HEK293T (cell line): ENCODE measurements around the gene HOXA6.

ENCODE experiments used
- CTCF ChIA-PET: fragments of 350-600 bp; formaldehyde crosslinking; extraction: SDS; loops from one replicate; lab custom pipeline; 2021; ENCODE audit warnings: antibody characterized with exemption, inconsistent platforms; lab: Yijun Ruan, JAX
- POLR2A ChIA-PET: fragments of 350-600 bp; formaldehyde crosslinking; extraction: SDS; loops from one replicate; lab custom pipeline; 2020; ENCODE audit warnings: antibody characterized with exemption, inconsistent platforms; lab: Yijun Ruan, JAX
- DNase-seq: peaks from one replicate; pipeline ENCODE4 v3.0.0; 2012; ENCODE audit warnings: mixed read lengths; ENCODE audit errors: extremely low spot score
- ARNT ChIP-seq: fragments of 450-650 bp; IDR thresholded peaks from 2 replicates; pipeline ENCODE4 v1.6.1; 2017; ENCODE audit warnings: mild to moderate bottlenecking
- BHLHE40 ChIP-seq: fragments of 450-650 bp; IDR thresholded peaks from 2 replicates; pipeline ENCODE4 v1.6.1; 2016; ENCODE audit warnings: mild to moderate bottlenecking, moderate library complexity, borderline replicate concordance
- CTBP1 ChIP-seq: fragments of 450-650 bp; IDR thresholded peaks from 2 replicates; pipeline ENCODE4 v1.6.1; 2016; ENCODE audit warnings: borderline replicate concordance
- ELF4 ChIP-seq: fragments of 450-650 bp; IDR thresholded peaks from 2 replicates; pipeline ENCODE4 v1.6.1; 2017; ENCODE audit warnings: antibody characterized with exemption
- FOXA1 ChIP-seq: fragments of 450-650 bp; IDR thresholded peaks from 2 replicates; pipeline ENCODE4 v1.6.1; 2016; ENCODE audit warnings: mild to moderate bottlenecking
- FOXK2 ChIP-seq: fragments of 450-650 bp; IDR thresholded peaks from 2 replicates; pipeline ENCODE4 v1.6.1; 2016; ENCODE audit warnings: mild to moderate bottlenecking
- FOXM1 ChIP-seq: fragments of 450-650 bp; IDR thresholded peaks from 2 replicates; pipeline ENCODE4 v1.6.1; 2017; ENCODE audit warnings: mild to moderate bottlenecking, borderline replicate concordance
- HDGF ChIP-seq: fragments of 450-650 bp; IDR thresholded peaks from 2 replicates; pipeline ENCODE4 v1.6.1; 2017; ENCODE audit warnings: antibody characterized with exemption, borderline replicate concordance
- L3MBTL2 ChIP-seq: fragments of 450-650 bp; conservative IDR thresholded peaks from 2 replicates; pipeline ENCODE4 v1.6.1; 2016; ENCODE audit warnings: mild to moderate bottlenecking
- LEF1 ChIP-seq: fragments of 450-650 bp; IDR thresholded peaks from 2 replicates; pipeline ENCODE4 v1.6.1; 2017; ENCODE audit warnings: mild to moderate bottlenecking, borderline replicate concordance
- NFRKB ChIP-seq: fragments of 450-650 bp; IDR thresholded peaks from 2 replicates; pipeline ENCODE4 v1.6.1; 2016; ENCODE audit warnings: mild to moderate bottlenecking, moderate library complexity
- PKNOX1 ChIP-seq: fragments of 450-650 bp; IDR thresholded peaks from 2 replicates; pipeline ENCODE4 v1.6.1; 2016
- SP1 ChIP-seq: fragments of 450-650 bp; IDR thresholded peaks from 2 replicates; pipeline ENCODE4 v1.6.1; 2017
- SUZ12 ChIP-seq: fragments of 450-650 bp; IDR thresholded peaks from 2 replicates; pipeline ENCODE4 v1.6.1; 2016; ENCODE audit warnings: mild to moderate bottlenecking
- TARDBP ChIP-seq: fragments of 450-650 bp; IDR thresholded peaks from 2 replicates; pipeline ENCODE4 v1.6.1; 2016
- ZNF384 ChIP-seq: fragments of 450-650 bp; IDR thresholded peaks from 2 replicates; pipeline ENCODE4 v1.6.1; 2016

Gene HOXA6

GRCh38 chr7:27132214-27132613 is 15.4 kb downstream of the HOXA6 start:
- POLR2A ChIA-PET: interaction anchor here (0.9 to 5.3 kb wide), 7 partner anchors 11 to 35 kb away, joined by 3 to 103 read pairs (median 8); partner anchors contain the start of genes HOXA5 and HOXA7
- CTCF ChIA-PET: interaction anchor here (1.4 kb wide), 1 partner anchor 47 kb away, joined by 3 read pairs; no protein-coding TSS in a partner anchor
- no peak for TF ChIP-seq FOXK2
- no peak for TF ChIP-seq PKNOX1
- TF ChIP-seq ELF4: no peak
- TF ChIP-seq CTBP1: no peak
- no peak for TF ChIP-seq FOXM1
- TF ChIP-seq HDGF: no peak
- TF ChIP-seq BHLHE40: no peak
- no peak for TF ChIP-seq LEF1
- TF ChIP-seq ARNT: no peak
- TF ChIP-seq SUZ12: no peak
- DNase-seq: no peak

- DNase-seq: no peak
- TF ChIP-seq L3MBTL2: no peak
- TF ChIP-seq PKNOX1: no peak
- TF ChIP-seq FOXK2: no peak
- TF ChIP-seq SUZ12: no peak
- no peak for TF ChIP-seq HDGF
- no peak for TF ChIP-seq SP1
- no peak for TF ChIP-seq NFRKB
- TF ChIP-seq FOXM1: no peak
- no peak for TF ChIP-seq LEF1
- TF ChIP-seq TARDBP: no peak
- TF ChIP-seq ZNF384: no peak
- TF ChIP-seq ARNT: no peak
- no peak for TF ChIP-seq ELF4
- no peak for TF ChIP-seq BHLHE40
- no peak for TF ChIP-seq FOXA1
- TF ChIP-seq CTBP1: no peak
- ChIA-PET CTCF (interaction anchor here (1.4 kb wide), 1 partner anchor 48 kb away, joined by 3 read pairs; no protein-coding TSS in a partner anchor), POLR2A (interaction anchor here (0.8 to 5.3 kb wide), 18 partner anchors 10 to 1269 kb away, joined by 3 to 103 read pairs (median 4); partner anchors contain the start of genes HOXA5, HOXA7 and SKAP2)
Measured at GRCh38 chr7:27131390-27131819, 16.2 kb downstream of the HOXA6 start.

GRCh38 chr7:27130540-27131389 is 16.8 kb downstream of the HOXA6 start, which contains the start of gene HOXA4:
Gene HOXA4 (minus strand): TSS chr7:27130757. CDS start chr7:27130733, 24 bp downstream.
- DNase-seq: peak; percentile 78
- ChIA-PET CTCF (interaction anchor here (1.4 kb wide), 2 partner anchors 11 to 48 kb away, joined by 3 read pairs; no protein-coding TSS in a partner anchor), POLR2A (interaction anchor here (0.7 to 5.3 kb wide), 19 partner anchors 10 to 1269 kb away, joined by 3 to 103 read pairs (median 4); partner anchors contain the start of genes HOXA5, HOXA7 and SKAP2)
- peak; percentile 83 for TF ChIP-seq L3MBTL2
- 0 out of 2 replicates have a peak, but pooled peaks have one; percentile 37 for TF ChIP-seq ARNT
- 0 out of 2 replicates have a peak, but pooled peaks have one; percentile 31 for TF ChIP-seq PKNOX1
- peak; percentile 69; the same call in 1 of the 2 replicates for TF ChIP-seq HDGF
- TF ChIP-seq SP1: no peak
- TF ChIP-seq FOXM1: no peak

GRCh38 chr7:27129729-27130539 is 17.6 kb downstream of the HOXA6 start:
- CTCF ChIA-PET: interaction anchor here (1.4 kb wide), 1 partner anchor 10 kb away, joined by 3 read pairs; no protein-coding TSS in a partner anchor
- DNase-seq: no peak
- TF ChIP-seq PKNOX1 (peak; percentile 90), BHLHE40 (no peak), CTBP1 (peak; percentile 84), ARNT (peak; percentile 52; the same call in 1 of the 2 replicates), LEF1 (0 out of 2 replicates have a peak, but pooled peaks have one; percentile 68), L3MBTL2 (no peak), FOXM1 (0 out of 2 replicates have a peak, but pooled peaks have one; percentile 3)
- POLR2A ChIA-PET: interaction anchor here (1.9 to 5.3 kb wide), 3 partner anchors 11 to 19 kb away, joined by 8 to 103 read pairs (median 12); no protein-coding TSS in a partner anchor
